HK-2 (cell line): ENCODE data around the gene PTPN14.
"Not testable (repeated sequence)": the region's sequence is repeated elsewhere in the genome, so short reads cannot be mapped to it uniquely, and the experiment has no call there.

Experiments
- DNase-seq: peaks from one replicate; pipeline ENCODE4 v3.0.0-alpha.2; 2018; ENCODE audit not compliant: unreplicated experiment

Gene PTPN14

DNA sequence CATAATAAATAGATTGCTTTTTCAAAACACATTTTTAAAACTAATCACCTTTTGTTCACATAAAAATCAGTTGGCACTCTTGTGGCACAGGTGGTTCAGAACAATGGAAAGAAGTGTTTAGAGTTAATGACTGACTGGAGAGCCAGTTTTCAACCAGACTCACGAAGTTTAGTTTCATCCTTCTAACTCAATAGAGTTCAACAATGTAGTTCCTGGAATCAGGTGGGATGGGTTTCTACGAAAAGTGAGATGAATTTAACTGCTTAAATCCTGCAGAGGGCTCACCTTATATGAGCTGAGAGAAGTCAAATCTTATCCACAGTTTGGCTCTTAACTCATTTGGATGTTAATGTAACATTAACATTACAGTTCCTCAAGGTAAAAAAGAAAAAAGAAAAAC lies 153.9 kb downstream of the PTPN14 start:
- DNase-seq, result no peak

- no peak for DNase-seq
Measured at GRCh38 chr1:214396330-214396729, 155.1 kb downstream of the PTPN14 start.

DNA sequence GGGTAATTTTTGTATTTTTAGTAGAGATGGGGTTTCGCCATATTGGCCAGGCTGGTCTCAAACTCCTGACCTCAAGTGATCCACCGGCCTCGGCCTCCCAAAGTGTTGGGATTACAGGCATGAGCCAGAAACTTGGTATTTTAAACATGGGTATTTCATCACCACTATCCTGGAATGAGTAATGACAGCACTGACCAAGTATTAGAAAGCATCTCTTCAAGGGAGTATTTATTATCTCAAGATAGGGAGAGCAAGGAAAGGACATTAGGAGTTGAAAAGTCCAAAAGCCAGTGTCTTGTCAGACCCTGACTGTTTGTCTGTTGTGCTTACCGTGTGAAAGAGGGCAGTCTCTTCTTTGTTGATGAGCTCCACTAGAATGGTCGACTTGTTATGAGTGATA lies 156.8 kb downstream of the PTPN14 start:
- DNase-seq, result not testable (repeated sequence)

GRCh38 chr1:214393086-214393485 lies 158.3 kb downstream of the PTPN14 start:
- no peak for DNase-seq

GRCh38 chr1:214391873-214392645 lies 159.3 kb downstream of the PTPN14 start:
- no peak for DNase-seq

DNA sequence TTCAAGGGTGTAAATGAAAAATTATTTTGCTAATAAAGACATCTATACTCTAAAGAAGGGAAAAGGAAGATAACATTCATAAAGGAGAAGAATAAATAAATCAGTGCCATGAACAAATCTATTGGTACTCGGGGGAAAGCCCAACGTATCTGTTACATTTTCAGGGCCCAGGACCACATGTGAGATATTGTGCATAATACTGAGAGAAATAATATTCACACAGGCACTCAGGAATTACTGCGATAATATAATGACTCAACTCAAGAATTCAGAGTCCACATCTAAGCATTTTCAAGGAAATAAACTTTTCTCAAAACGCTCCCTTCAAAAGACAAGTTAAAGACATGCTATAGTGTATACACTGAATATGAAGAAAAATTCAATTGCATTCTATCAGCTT lies 161.7 kb downstream of the PTPN14 start:
- DNase-seq, result no peak

DNA sequence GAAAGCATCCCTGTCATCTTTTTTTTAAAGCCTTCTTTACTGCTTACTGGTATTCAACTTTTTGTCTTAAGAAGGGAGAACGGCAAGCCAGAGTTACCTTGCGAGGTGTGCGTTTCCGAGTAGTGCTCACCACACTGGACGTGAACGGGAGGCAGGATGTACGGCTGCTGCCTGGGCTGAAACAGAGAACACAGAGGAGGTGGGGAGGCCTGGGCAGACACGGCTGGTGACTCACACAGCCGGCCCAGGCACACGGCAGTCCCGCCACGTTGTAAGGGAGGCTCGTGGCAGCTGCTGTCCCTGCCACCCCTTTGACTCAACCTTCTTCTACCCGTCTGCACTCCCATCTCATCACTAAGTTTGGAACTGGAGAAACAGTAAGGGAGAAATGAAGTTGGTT lies 164.7 kb downstream of the PTPN14 start:
- DNase-seq, result peak; percentile 67

DNA sequence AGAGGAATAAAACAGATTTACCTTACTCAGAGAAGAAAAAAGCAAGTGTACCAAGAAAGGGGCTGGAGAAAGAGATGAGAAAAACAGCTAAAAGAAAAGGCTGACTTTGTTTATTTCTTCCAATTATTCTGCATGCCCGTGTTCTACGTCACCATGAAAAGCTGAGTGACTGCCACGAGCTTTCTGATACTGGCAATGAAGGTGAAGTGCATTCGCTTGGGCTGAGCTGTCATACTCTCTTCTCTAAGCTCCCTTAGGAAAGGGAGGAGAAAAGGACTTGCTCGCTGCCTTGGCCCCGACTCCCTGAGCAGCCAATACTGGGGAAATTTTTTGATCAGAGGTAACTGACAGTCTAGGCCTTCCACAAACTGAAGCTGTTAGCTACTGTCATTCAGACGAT lies 165.1 kb downstream of the PTPN14 start:
- DNase-seq, result no peak

DNA sequence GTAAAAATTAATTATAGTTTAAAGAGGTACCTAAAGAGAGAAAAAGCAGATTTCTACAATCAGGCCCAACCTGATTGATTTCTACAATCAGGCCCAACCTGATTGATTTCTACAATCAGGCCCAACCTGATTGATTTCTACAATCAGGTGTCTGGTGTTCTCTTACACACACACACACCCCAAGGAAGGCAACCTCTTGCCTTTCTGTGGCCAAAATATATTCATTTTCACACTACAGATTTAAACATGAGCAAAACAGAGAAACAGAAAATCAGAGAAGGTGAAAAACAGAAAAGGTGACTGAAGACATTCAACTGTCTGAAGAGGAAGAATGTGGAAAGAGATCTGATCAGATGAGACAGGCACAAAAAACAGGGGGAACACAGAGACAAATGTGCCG lies 166.0 kb downstream of the PTPN14 start:
- no peak for DNase-seq

GRCh38 chr1:214384373-214385079 lies 166.9 kb downstream of the PTPN14 start:
- no peak for DNase-seq

GRCh38 chr1:214383381-214384372 lies 167.7 kb downstream of the PTPN14 start:
- DNase-seq, result no peak

GRCh38 chr1:214380986-214381695 lies 170.3 kb downstream of the PTPN14 start:
- no peak for DNase-seq

DNA sequence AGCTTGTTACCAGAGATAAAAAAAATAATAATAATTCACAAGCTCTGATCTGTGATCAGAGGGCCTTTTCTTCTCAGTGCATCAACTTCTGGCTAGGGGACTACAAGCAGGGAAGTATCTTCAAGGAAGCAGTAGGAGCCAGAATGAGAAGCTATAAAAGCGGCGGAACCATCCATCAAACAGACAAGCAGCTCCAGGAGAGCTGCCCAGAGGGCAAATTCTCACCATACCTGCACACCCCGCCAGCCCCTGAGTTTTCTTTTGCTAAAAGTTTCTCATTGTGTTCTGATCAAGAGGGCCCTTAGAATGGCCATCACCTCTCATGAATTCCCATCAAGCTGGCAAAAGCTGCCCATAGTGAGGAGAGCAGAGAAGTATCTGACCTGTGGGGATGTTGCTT lies 171.0 kb downstream of the PTPN14 start:
- no peak for DNase-seq

DNA sequence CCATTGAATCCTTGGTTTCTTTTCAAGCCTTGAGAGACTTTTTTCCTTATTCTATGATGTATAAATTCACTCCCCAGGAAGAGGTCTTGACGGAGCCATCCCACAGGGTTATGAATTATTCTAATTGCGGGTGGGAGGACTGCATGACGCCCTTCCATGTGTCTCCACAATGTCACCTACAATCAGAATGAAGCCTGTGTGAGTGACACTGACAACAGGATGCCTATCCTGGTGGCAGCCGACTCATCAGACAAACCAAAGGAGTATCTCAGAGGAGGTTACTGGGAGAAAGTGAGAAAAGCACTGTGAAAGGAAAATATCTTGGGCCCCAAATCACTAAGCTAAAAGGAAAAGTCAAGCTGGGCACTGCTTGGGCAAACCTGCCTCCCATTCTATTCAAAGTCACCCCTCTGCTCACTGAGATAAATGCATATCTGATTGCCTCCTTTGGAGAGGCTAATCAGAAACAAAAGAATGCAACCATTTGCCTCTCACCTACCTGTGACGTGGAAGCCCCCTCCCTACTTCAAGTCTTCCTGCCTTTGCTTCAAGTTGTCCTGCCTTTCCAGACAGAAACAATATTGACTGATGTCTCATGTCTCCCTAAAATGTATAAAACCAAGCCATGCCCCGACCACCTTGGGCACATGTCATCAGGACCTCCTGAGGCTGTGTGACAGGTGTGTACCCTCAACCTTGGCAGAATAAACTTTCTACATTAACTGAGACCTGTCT lies 172.0 kb downstream of the PTPN14 start:
- DNase-seq, result no peak

GRCh38 chr1:214378492-214378891 lies 172.9 kb downstream of the PTPN14 start:
- no peak for DNase-seq

GRCh38 chr1:214377886-214378285 lies 173.5 kb downstream of the PTPN14 start:
- DNase-seq, result no peak

GRCh38 chr1:214377485-214377884 lies 173.9 kb downstream of the PTPN14 start:
- DNase-seq, result no peak

DNA sequence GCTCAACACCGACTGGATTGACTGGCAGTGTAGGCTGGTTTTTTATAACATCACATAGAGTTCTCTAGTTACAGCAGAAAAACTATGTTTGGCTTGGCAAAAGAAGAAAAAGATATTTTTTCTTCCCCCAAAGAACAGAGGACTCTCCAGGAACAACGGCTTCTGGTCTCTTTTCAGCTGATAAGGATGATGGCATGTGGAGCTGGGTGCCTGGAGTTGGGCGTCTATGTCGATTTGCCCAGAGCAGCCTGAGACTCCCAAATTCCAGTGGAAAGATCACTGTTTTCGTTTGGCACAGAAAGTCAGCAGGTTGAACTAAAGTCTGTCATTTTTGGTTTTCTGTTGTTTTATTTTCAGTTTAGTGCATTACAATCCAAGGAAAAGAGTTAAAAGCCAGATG lies 179.3 kb downstream of the PTPN14 start:
- no peak for DNase-seq

- no peak for DNase-seq
Measured at GRCh38 chr1:214370615-214371014, 180.8 kb downstream of the PTPN14 start.

DNA sequence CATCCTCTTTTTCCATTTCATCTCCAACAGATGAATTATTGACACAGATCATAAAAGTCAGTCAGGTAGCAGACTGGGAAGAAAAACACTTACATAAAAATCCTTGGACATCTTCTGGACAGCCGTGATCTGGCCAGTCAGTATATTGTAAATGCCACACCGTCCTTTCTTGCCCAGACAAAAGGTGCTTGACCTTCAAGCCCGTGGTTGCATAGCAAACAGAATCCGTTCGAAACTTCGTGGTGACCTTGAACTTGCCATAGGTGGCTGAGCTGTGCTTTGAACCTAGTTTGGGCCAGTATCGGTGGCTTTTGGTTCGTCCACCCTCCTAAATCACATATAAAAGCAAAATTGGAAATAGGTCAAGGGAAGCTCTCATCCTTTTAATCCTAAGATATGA lies 182.0 kb downstream of the PTPN14 start:
- DNase-seq, result no peak

- no peak for DNase-seq
Measured at GRCh38 chr1:214367841-214368240, 183.6 kb downstream of the PTPN14 start.
